HUES64 (cell line): ENCODE results near the gene HSF4.

Experiments
- H3K27ac ChIP-seq: 2 replicates; pipeline ENCODE4 v1.7.0; 2013; ENCODE audit warnings: low read depth, low read length, inconsistent platforms
- H3K27me3 ChIP-seq: 2 replicates; pipeline ENCODE4 v1.6.1; 2013; ENCODE audit warnings: mild to moderate bottlenecking, low read length; ENCODE audit not compliant: insufficient read depth
- H3K36me3 ChIP-seq: 2 replicates; pipeline ENCODE4 v1.6.1; 2013; ENCODE audit warnings: mild to moderate bottlenecking, low read length; ENCODE audit not compliant: insufficient read depth
- H3K4me1 ChIP-seq: 2 replicates; pipeline ENCODE4 v1.6.1; 2013; ENCODE audit warnings: mild to moderate bottlenecking, low read length, moderate library complexity; ENCODE audit not compliant: insufficient read depth
- H3K4me3 ChIP-seq: 2 replicates; pipeline ENCODE4 v1.5.1; 2013; ENCODE audit warnings: mild to moderate bottlenecking, low read length, moderate library complexity
- H3K9ac ChIP-seq: 2 replicates; pipeline ENCODE4 v1.6.1; 2013; ENCODE audit warnings: mild to moderate bottlenecking, low read depth, low read length
- H3K9me3 ChIP-seq: 2 replicates; pipeline ENCODE4 v1.6.1; 2013; ENCODE audit warnings: low read depth, low read length; ENCODE audit not compliant: insufficient read depth
- WGBS: fragments of 150-250, 120-280 bp; methylation state at CpG from one replicate; pipeline ENCODE4 v1.1.7; 2013; ENCODE audit warnings: missing lambda C conversion rate; 5-methylcytosine and 5-hydroxymethylcytosine counted together

The HSF4 gene

DNA sequence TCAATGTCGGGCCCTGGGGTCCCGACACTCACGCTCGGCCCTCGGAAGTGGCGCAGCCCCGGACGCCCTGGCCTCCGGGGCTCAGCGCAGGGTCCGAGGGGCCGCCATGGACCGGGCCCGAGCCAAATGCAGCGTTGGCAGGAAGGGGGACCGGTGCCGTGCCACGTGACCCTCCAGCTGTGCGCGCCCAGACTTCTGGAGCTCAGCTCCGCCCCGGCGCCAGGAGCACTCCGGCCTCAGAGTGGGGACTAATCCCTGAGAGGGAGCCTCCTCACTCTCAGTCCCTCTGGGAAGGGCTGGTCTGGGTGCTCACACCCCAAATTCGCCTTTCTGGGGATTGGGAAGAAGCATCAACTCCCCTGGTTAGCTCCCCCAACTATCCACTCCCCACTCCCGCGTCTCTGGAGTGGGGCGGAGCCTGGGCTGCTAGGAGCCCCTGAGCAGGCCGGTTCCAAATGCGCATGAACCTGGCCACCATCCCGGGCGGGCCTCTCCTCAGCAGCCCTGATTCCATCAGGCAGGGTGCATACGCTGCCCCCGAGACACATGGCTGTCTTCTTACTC lies 13.6 kb upstream of the HSF4 start, which contains the start of gene B3GNT9:
Gene B3GNT9 (minus strand): TSS at position 166 of the 564 bp plus-strand sequence. CDS start 513 bp downstream, outside the sequence.
- Histone ChIP-seq H3K27me3 (peaks cover 67% of the 10 kb centered on the region), H3K4me3 (peak within 1 kb of the TSS; percentile 57), H3K9me3 (no peaks in the 10 kb centered on the region), H3K27ac (peak within 1 kb of the TSS; percentile 65; the same call in 1 of the 2 replicates), H3K4me1 (no peaks in the 10 kb centered on the region), H3K9ac (peak within 1 kb of the TSS; percentile 51), H3K36me3 (peaks cover 25% of the 10 kb centered on the region)
- WGBS = 2% methylated on average over 34 of the region's 34 CpGs

- H3K9ac ChIP-seq = no peak overlapping the region; the same call in 1 of the 2 replicates
- WGBS = 61% methylated on average over 8 of the region's 8 CpGs
- no peaks in the 10 kb centered on the region for H3K4me1 ChIP-seq
- no peaks in the 10 kb centered on the region for H3K9me3 ChIP-seq
- H3K27me3 ChIP-seq = peaks cover 73% of the 10 kb centered on the region
- H3K36me3 ChIP-seq = peaks cover 18% of the 10 kb centered on the region
- H3K4me3 ChIP-seq = peak overlapping the region; percentile 57
- no peak overlapping the region for H3K27ac ChIP-seq
Observed at GRCh38 chr16:67151431-67152097, 13.0 kb upstream of the HSF4 start.

DNA sequence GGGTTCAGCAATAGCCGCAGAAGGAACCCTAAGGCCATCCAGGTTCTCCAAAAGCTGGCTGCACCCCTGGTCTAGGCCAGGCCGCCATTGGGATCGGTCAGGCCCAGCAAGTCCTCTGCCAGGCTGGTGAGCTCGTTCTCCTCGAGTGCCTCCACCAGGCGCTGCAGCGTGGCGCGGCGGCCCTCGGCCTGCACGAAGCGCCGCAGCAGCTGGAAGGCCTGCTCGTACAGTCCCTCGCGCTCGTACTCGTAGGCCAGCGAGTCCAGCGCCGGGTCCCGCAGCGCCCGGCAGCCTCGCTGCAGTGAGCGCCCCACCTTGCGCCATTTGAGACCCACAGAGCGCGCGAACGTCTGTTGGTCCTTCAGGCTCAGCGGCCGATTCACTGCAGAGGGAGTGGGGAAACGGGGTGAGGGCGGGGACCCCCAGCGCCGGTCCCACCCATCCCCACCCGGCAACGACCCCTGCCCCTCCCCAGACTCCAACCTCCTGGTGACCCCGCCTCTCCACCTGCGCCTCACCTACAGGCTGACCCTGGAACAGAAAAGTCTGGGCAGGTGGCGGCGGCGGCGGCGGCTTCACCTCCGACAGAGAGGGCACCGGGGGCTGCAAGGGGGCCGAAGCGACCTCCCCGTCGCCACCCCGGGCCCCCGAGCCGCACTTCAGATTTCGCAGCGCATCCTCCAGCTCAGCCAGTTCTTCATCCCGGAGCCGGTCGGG lies 9.8 kb upstream of the HSF4 start:
- WGBS = 16% methylated on average over 60 of the region's 61 CpGs
- Histone ChIP-seq H3K9ac (no peak overlapping the region), H3K9me3 (no peaks in the 10 kb centered on the region), H3K36me3 (no peaks in the 10 kb centered on the region), H3K4me3 (peak overlapping the region; percentile 45), H3K27me3 (peaks cover 100% of the 10 kb centered on the region), H3K27ac (no peak overlapping the region), H3K4me1 (0 out of 2 replicates have a peak, but pooled peaks cover 6% of the 10 kb centered on the region)

DNA sequence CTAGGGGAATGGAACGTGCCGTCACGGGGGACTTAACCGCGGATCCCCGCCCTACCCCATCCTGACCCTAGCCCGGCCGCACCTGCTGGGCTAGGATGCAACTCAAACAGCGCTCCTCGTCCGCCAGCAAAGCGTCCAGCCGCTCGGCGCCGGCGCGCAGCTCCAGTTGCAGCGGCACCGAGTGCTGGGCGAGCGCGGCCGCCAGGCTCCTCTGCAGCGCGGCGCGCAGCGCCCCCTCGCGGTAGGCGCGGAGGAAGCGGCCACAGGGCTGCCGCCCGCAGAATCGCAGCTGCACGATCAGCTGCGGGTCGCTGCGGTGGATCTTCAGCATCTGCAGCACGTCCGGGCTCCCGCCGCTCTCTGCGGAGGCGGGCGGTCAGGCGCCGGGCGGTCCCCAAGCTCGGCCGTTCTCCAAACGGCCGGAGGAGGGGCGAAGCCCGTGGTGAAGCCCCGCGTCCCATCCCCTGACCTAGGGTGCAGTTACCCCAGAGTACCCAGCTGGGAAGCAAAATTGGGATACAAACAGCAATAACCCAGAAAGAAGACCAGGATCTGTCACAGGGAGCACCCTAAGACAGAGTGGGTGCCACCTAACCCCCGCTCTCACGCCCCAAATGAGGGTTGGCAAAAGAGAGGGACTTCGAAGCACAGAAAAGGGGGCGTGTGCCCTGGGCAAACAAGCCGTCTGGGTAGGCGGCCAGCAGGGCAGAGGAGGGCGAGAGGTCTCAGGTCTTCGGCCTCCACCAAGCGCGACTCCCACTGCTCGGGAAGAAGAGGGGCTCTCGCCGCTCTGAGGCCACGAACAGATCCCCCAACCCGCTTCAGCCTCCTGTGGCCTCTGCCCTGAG lies 9.0 kb upstream of the HSF4 start:
- WGBS = 7% methylated on average over 74 of the region's 74 CpGs
- Histone ChIP-seq H3K4me3 (peak overlapping the region; percentile 45), H3K9ac (no peak overlapping the region), H3K27ac (no peak overlapping the region), H3K4me1 (0 out of 2 replicates have a peak, but pooled peaks cover 6% of the 10 kb centered on the region), H3K27me3 (peaks cover 100% of the 10 kb centered on the region), H3K36me3 (no peaks in the 10 kb centered on the region), H3K9me3 (no peaks in the 10 kb centered on the region)

GRCh38 chr16:67156143-67156844 lies 8.3 kb upstream of the HSF4 start:
- no peak overlapping the region for H3K9ac ChIP-seq
- 0 out of 2 replicates have a peak, but pooled peaks cover 6% of the 10 kb centered on the region for H3K4me1 ChIP-seq
- H3K27me3 ChIP-seq = peaks cover 100% of the 10 kb centered on the region
- no peaks in the 10 kb centered on the region for H3K36me3 ChIP-seq
- no peaks in the 10 kb centered on the region for H3K9me3 ChIP-seq
- no peak overlapping the region for H3K4me3 ChIP-seq
- H3K27ac ChIP-seq = no peak overlapping the region
- 60% methylated on average over 15 of the region's 15 CpGs for WGBS

DNA sequence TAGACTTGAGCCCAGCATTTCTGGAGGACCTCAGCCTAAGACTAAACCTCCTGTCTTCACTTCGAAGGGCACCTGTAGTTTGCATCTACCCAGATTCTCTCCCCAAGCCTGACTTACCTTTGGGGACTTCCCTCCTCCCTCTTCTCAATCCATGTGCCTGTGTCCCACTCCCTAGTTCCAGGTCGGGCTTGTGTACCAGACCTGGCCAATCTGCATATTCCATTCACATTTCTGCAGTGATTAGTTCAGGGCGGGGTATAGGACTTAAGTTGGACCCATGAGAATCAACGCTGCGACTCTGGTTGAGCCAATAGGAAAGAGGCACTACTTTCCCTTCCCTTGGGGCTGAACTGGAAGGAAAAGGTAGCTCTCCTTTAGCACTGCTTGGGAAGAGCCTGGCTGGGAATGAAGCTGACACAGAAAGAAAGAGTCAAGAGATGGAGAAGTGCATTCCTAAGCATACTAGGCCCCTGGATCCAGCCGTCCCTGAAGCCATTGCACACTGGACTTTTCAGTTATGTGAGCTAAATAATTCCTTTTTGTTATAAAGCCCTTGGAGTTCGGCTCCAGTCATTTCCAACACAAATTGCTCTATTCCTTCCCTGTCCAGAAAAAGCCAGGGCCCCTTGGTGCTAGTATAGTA lies 7.3 kb upstream of the HSF4 start:
- Histone ChIP-seq H3K4me3 (no peak overlapping the region), H3K9me3 (no peaks in the 10 kb centered on the region)

DNA sequence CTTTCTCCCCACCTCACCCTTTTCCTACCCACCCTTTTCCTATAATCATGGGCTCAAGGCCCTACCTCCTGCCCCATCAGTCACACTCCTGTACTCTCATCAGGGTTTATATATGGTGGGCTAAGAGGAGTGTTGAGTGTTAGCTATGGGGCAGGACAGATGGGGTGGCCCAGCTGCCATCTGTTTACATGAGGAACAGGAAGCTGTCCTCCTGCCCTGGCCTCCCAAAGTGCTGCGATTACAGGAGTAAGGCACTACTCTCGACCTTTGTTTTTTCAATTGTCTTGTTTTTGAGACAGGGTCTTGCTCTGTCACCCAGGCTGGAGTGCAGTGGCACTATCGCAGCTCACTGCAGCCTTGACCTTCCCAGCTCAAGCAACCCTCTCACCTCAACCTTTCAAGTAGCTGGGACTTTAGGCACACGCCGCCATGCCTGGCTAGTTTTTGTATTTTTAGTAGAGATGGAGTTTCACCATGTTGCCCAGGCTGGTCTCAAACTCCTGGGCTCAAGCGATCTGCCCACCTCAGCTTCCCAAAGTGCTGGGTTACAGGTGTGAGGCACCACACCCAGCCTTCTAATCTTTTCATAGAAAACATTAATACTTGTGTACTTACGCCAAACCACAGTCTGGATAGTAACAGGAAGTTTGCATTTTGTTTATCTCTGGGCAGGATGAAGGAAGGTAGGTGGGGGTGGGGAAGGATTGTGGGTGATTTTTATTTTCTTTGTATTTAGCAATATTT lies 6.5 kb upstream of the HSF4 start:
- no peaks in the 10 kb centered on the region for H3K9me3 ChIP-seq
- H3K9ac ChIP-seq = no peak overlapping the region
- no peaks in the 10 kb centered on the region for H3K36me3 ChIP-seq
- no peak overlapping the region for H3K4me3 ChIP-seq
- WGBS = 71% methylated on average over 7 of the region's 7 CpGs
- 0 out of 2 replicates have a peak, but pooled peaks cover 6% of the 10 kb centered on the region for H3K4me1 ChIP-seq
- no peak overlapping the region for H3K27ac ChIP-seq
- peaks cover 100% of the 10 kb centered on the region for H3K27me3 ChIP-seq

More for the DNA sequence above, 7.3 kb upstream of the HSF4 start:
- Histone ChIP-seq H3K27ac (no peak overlapping the region), H3K36me3 (no peaks in the 10 kb centered on the region), H3K9ac (no peak overlapping the region), H3K27me3 (peaks cover 100% of the 10 kb centered on the region), H3K4me1 (0 out of 2 replicates have a peak, but pooled peaks cover 6% of the 10 kb centered on the region)
- 52% methylated on average over 7 of the region's 7 CpGs for WGBS

- H3K9ac ChIP-seq = no peak overlapping the region
- 7% methylated on average over 34 of the region's 34 CpGs for WGBS
- peak overlapping the region; percentile 65 for H3K4me3 ChIP-seq
- H3K9me3 ChIP-seq = no peaks in the 10 kb centered on the region
- H3K27ac ChIP-seq = no peak overlapping the region
- H3K4me1 ChIP-seq = 0 out of 2 replicates have a peak, but pooled peaks cover 6% of the 10 kb centered on the region
- H3K36me3 ChIP-seq = no peaks in the 10 kb centered on the region
- H3K27me3 ChIP-seq = peaks cover 100% of the 10 kb centered on the region
Observed at GRCh38 chr16:67158637-67159600, 5.6 kb upstream of the HSF4 start.

DNA sequence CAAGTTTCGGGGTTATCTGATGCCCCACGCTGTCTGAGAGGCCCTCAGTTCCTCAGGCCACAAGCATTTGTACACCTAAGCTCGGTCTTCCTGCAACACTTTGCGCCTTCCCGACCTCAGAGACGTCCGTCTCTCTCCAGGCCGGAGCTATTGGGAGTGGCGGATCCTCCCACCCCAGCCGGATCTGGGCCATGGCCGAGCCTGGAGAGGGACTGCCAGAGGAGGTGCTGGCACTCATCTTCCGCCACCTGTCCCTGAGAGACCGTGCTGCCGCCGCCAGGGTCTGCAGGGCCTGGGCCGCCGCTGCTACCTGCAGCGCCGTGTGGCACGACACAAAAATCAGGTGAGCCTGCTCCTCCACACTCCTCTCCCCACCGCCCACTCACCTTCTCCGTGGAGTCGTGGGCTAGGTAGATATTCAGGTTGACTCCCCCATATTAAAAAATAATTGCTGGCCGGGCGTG lies 2.9 kb upstream of the HSF4 start:
- 21% methylated on average over 25 of the region's 25 CpGs for WGBS
- H3K27me3 ChIP-seq = peaks cover 100% of the 10 kb centered on the region
- H3K4me1 ChIP-seq = peaks cover 6% of the 10 kb centered on the region; the same call in 1 of the 2 replicates
- H3K9me3 ChIP-seq = no peaks in the 10 kb centered on the region
- no peak overlapping the region for H3K27ac ChIP-seq
- no peak overlapping the region for H3K9ac ChIP-seq
- no peaks in the 10 kb centered on the region for H3K36me3 ChIP-seq
- H3K4me3 ChIP-seq = no peak overlapping the region
